ENCODE measurements around the gene TOMM20L. TPM values are rescaled to one million over a fixed set of nuclear protein-coding genes. Genes with fewer than 3 reads are reported as not detected.

The TOMM20L gene
- total and polyA plus RNA-seq, 9 of the 15 experiments (the other 6 are each of a cell fraction or from before 2014, with no cell fraction given), result not detected

DNA sequence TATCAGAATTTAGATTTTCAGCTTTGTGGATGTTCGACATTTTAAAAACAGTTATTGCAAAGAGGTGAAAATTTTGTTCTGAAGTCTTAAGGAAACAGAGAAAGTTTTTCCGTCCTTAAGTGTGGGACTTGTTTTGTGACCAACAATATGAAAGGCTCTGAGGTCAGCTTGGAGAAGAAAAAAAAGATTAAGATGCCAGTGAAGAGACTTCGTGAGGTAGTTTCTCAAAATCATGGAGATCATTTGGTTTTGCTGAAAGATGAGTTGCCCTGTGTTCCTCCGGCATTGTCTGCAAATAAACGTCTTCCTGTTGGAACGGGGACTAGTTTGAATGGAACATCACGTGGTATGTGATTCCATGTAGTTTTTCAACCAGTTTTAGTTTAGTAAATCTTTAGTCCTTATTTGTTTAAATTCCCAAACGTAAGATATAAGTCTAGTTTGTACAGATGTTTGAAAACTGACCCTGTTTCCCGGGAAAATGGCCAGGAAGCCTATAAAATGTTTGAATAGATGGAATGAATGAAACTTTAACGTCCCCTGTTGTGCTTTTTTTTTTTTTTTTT lies 32.5 kb downstream of the TOMM20L start (continued):
- TF ChIP-seq, protein P1, sequence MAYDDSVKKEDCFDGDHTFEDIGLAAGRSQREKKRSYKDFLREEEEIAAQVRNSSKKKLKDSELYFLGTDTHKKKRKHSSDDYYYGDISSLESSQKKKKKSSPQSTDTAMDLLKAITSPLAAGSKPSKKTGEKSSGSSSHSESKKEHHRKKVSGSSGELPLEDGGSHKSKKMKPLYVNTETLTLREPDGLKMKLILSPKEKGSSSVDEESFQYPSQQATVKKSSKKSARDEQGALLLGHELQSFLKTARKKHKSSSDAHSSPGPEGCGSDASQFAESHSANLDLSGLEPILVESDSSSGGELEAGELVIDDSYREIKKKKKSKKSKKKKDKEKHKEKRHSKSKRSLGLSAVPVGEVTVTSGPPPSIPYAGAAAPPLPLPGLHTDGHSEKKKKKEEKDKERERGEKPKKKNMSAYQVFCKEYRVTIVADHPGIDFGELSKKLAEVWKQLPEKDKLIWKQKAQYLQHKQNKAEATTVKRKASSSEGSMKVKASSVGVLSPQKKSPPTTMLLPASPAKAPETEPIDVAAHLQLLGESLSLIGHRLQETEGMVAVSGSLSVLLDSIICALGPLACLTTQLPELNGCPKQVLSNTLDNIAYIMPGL (CRISPR knock-in tag; IDR thresholded peaks at IDR 0.05), result no peak
- TF ChIP-seq, protein P2, sequence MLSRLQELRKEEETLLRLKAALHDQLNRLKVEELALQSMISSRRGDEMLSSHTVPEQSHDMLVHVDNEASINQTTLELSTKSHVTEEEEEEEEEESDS (CRISPR knock-in tag; IDR thresholded peaks at IDR 0.05), result no peak
- TF ChIP-seq ZNF785 (CRISPR knock-in tag; IDR thresholded peaks at IDR 0.05) (no peak), ZNF445 (CRISPR knock-in tag; IDR thresholded peaks at IDR 0.05; ENCODE audit: low read depth) (no peak), POLR2H (tag; IDR thresholded peaks at IDR 0.05; ENCODE audit: low read depth) (peak; percentile 16; the same call in 1 of the 2 replicates), GTF2F1 (IDR thresholded peaks at IDR 0.05; ENCODE audit: low read depth, low read length) (no peak), TAF7 (tag; IDR thresholded peaks at IDR 0.05) (no peak), STAT5A (IDR thresholded peaks at IDR 0.05; ENCODE audit: borderline replicate concordance, low read length) (no peak), GATAD2A (IDR thresholded peaks at IDR 0.05) (no peak), ZNF699 (CRISPR knock-in tag; IDR thresholded peaks at IDR 0.05; ENCODE audit: insufficient replicate concordance) (no peak), HDAC1 (IDR thresholded peaks at IDR 0.05) (peak in 1 of 2 experiments; percentile 67; a peak in 2 of 4 replicates), LEF1 (IDR thresholded peaks at IDR 0.05) (no peak), COPS2 (conservative IDR thresholded peaks at IDR 0.05) (no peak), ADNP (tag; IDR thresholded peaks at IDR 0.05) (no peak), ZNF41 (CRISPR knock-in tag; conservative IDR thresholded peaks at IDR 0.05) (no peak)
- TF ChIP-seq, protein P3, sequence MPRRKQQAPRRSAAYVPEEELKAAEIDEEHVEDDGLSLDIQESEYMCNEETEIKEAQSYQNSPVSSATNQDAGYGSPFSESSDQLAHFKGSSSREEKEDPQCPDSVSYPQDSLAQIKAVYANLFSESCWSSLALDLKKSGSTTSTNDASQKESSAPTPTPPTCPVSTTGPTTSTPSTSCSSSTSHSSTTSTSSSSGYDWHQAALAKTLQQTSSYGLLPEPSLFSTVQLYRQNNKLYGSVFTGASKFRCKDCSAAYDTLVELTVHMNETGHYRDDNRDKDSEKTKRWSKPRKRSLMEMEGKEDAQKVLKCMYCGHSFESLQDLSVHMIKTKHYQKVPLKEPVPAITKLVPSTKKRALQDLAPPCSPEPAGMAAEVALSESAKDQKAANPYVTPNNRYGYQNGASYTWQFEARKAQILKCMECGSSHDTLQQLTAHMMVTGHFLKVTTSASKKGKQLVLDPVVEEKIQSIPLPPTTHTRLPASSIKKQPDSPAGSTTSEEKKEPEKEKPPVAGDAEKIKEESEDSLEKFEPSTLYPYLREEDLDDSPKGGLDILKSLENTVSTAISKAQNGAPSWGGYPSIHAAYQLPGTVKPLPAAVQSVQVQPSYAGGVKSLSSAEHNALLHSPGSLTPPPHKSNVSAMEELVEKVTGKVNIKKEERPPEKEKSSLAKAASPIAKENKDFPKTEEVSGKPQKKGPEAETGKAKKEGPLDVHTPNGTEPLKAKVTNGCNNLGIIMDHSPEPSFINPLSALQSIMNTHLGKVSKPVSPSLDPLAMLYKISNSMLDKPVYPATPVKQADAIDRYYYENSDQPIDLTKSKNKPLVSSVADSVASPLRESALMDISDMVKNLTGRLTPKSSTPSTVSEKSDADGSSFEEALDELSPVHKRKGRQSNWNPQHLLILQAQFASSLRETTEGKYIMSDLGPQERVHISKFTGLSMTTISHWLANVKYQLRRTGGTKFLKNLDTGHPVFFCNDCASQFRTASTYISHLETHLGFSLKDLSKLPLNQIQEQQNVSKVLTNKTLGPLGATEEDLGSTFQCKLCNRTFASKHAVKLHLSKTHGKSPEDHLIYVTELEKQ (CRISPR knock-in tag; IDR thresholded peaks at IDR 0.05), result no peak
- TF ChIP-seq, protein P4, sequence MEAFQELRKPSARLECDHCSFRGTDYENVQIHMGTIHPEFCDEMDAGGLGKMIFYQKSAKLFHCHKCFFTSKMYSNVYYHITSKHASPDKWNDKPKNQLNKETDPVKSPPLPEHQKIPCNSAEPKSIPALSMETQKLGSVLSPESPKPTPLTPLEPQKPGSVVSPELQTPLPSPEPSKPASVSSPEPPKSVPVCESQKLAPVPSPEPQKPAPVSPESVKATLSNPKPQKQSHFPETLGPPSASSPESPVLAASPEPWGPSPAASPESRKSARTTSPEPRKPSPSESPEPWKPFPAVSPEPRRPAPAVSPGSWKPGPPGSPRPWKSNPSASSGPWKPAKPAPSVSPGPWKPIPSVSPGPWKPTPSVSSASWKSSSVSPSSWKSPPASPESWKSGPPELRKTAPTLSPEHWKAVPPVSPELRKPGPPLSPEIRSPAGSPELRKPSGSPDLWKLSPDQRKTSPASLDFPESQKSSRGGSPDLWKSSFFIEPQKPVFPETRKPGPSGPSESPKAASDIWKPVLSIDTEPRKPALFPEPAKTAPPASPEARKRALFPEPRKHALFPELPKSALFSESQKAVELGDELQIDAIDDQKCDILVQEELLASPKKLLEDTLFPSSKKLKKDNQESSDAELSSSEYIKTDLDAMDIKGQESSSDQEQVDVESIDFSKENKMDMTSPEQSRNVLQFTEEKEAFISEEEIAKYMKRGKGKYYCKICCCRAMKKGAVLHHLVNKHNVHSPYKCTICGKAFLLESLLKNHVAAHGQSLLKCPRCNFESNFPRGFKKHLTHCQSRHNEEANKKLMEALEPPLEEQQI (IDR thresholded peaks at IDR 0.05), result no peak
- TF ChIP-seq, protein P5, sequence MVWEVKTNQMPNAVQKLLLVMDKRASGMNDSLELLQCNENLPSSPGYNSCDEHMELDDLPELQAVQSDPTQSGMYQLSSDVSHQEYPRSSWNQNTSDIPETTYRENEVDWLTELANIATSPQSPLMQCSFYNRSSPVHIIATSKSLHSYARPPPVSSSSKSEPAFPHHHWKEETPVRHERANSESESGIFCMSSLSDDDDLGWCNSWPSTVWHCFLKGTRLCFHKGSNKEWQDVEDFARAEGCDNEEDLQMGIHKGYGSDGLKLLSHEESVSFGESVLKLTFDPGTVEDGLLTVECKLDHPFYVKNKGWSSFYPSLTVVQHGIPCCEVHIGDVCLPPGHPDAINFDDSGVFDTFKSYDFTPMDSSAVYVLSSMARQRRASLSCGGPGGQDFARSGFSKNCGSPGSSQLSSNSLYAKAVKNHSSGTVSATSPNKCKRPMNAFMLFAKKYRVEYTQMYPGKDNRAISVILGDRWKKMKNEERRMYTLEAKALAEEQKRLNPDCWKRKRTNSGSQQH (CRISPR knock-in tag; IDR thresholded peaks at IDR 0.05), result 0 out of 2 replicates have a peak, but pooled peaks have one; percentile 51
